Measurements from ENCODE around the gene DCAF7.

Gene DCAF7

GRCh38 chr17:63588797-63589196 is 38.5 kb downstream of the DCAF7 start:
- DNase-seq (ENCODE audit: low read depth): no peak

- DNase-seq (ENCODE audit: low read depth): no peak
Observed at GRCh38 chr17:63589646-63590045, 39.4 kb downstream of the DCAF7 start.

- no peak for DNase-seq (ENCODE audit: low read depth)
Observed at GRCh38 chr17:63592797-63593196, 42.5 kb downstream of the DCAF7 start.

- no peak for DNase-seq (ENCODE audit: low read depth)
Observed at GRCh38 chr17:63595132-63595531, 44.9 kb downstream of the DCAF7 start.

GRCh38 chr17:63596856-63597586 is 46.7 kb downstream of the DCAF7 start:
- DNase-seq (ENCODE audit: low read depth): no peak

- DNase-seq (ENCODE audit: low read depth): no peak
Observed at GRCh38 chr17:63598281-63598680, 48.0 kb downstream of the DCAF7 start.

GRCh38 chr17:63600569-63601438 is 50.5 kb downstream of the DCAF7 start, which contains the start of gene TACO1:
Gene TACO1, plus strand, starts transcription at chr17:63600895. Its CDS starts 189 bp downstream, at chr17:63601084.
- peak; percentile 61 for DNase-seq (ENCODE audit: low read depth)

- no peak for DNase-seq (ENCODE audit: low read depth)
Observed at GRCh38 chr17:63601439-63602371, 51.4 kb downstream of the DCAF7 start.

- DNase-seq (ENCODE audit: low read depth): no peak
Observed at GRCh38 chr17:63609816-63610573, 59.7 kb downstream of the DCAF7 start.

- no peak for DNase-seq (ENCODE audit: low read depth)
Observed at GRCh38 chr17:63610854-63611253, 60.6 kb downstream of the DCAF7 start.

- no peak for DNase-seq (ENCODE audit: low read depth)
Observed at GRCh38 chr17:63611354-63611753, 61.1 kb downstream of the DCAF7 start.

GRCh38 chr17:63613663-63614062 is 63.4 kb downstream of the DCAF7 start:
- DNase-seq (ENCODE audit: low read depth): no peak

GRCh38 chr17:63621229-63621683 is 71.0 kb downstream of the DCAF7 start:
- no peak for DNase-seq (ENCODE audit: low read depth)

GRCh38 chr17:63621684-63622573 is 71.7 kb downstream of the DCAF7 start, which contains the start of gene MAP3K3:
Gene MAP3K3, plus strand, starts transcription at chr17:63622417. Its CDS starts 343 bp downstream, at chr17:63622760.
- peak; percentile 92 for DNase-seq (ENCODE audit: low read depth)

- DNase-seq (ENCODE audit: low read depth): peak; percentile 49
Observed at GRCh38 chr17:63622574-63623390, 72.5 kb downstream of the DCAF7 start.

- DNase-seq (ENCODE audit: low read depth): no peak
Observed at GRCh38 chr17:63623786-63624530, 73.7 kb downstream of the DCAF7 start.

- no peak for DNase-seq (ENCODE audit: low read depth)
Observed at GRCh38 chr17:63624531-63624880, 74.2 kb downstream of the DCAF7 start.

GRCh38 chr17:63626551-63627180 is 76.4 kb downstream of the DCAF7 start:
- DNase-seq (ENCODE audit: low read depth): no peak
